Measurements from ENCODE around the gene SPNS3. TPM values are rescaled to one million over a fixed set of nuclear protein-coding genes. Genes with fewer than 3 reads are reported as not detected.

SPNS3 gene, protein sequence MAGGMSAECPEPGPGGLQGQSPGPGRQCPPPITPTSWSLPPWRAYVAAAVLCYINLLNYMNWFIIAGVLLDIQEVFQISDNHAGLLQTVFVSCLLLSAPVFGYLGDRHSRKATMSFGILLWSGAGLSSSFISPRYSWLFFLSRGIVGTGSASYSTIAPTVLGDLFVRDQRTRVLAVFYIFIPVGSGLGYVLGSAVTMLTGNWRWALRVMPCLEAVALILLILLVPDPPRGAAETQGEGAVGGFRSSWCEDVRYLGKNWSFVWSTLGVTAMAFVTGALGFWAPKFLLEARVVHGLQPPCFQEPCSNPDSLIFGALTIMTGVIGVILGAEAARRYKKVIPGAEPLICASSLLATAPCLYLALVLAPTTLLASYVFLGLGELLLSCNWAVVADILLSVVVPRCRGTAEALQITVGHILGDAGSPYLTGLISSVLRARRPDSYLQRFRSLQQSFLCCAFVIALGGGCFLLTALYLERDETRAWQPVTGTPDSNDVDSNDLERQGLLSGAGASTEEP
- 0.17 and 0.20 TPM in 2 replicates for total RNA-seq
- polyA plus RNA-seq, result 0.12 and 0.60 TPM in 2 replicates

DNA sequence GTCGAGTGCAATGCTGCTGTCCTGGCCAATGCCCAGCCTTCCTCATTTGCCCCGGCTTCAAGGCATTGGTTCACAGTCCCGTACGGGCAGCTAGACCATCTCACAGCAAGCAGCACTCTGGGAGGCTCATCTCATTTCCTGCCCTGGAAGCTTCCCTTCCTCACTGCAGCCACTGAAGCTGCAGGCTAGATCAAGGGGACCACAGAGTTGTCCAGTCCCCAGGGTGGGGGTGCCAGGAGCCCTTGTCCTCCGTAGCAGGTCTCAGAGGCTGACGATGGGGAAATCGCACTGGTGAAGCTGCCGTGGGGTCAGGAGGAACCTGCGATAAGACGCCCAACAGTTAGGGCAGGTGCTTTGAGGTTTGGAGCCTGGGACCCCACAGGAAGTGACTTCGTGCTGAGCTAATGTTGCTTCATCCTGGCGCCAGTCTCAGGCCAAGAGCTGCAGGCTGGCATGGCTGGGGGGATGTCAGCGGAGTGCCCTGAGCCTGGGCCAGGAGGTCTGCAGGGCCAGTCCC, at the start of gene SPNS3:
TSS of gene SPNS3 (plus strand) at position 426 of the 517 bp plus-strand sequence. CDS start at position 454, 28 bp downstream.
- no peaks in the 10 kb centered on the region for H3K4me1 ChIP-seq (ENCODE audit: insufficient read depth)
- no peak within 1 kb of the TSS for H3K27ac ChIP-seq
- H3K79me2 ChIP-seq, result no peaks in the 10 kb centered on the region
- H3K27me3 ChIP-seq, result no peaks in the 10 kb centered on the region
- TF ChIP-seq, protein P1, sequence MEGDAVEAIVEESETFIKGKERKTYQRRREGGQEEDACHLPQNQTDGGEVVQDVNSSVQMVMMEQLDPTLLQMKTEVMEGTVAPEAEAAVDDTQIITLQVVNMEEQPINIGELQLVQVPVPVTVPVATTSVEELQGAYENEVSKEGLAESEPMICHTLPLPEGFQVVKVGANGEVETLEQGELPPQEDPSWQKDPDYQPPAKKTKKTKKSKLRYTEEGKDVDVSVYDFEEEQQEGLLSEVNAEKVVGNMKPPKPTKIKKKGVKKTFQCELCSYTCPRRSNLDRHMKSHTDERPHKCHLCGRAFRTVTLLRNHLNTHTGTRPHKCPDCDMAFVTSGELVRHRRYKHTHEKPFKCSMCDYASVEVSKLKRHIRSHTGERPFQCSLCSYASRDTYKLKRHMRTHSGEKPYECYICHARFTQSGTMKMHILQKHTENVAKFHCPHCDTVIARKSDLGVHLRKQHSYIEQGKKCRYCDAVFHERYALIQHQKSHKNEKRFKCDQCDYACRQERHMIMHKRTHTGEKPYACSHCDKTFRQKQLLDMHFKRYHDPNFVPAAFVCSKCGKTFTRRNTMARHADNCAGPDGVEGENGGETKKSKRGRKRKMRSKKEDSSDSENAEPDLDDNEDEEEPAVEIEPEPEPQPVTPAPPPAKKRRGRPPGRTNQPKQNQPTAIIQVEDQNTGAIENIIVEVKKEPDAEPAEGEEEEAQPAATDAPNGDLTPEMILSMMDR (IDR thresholded peaks at IDR 0.05; ENCODE audit: poor library complexity), result no peak
- TF ChIP-seq EZH2 (IDR thresholded peaks at IDR 0.05; ENCODE audit: borderline replicate concordance) (no peak), EZH2phosphoT487 (IDR thresholded peaks at IDR 0.05; ENCODE audit: low read depth, severe bottlenecking, unreplicated experiment) (no peak)
- no peak within 1 kb of the TSS for H3K4me2 ChIP-seq
- H2AFZ ChIP-seq, result no peak within 1 kb of the TSS
- no peaks in the 10 kb centered on the region for H4K20me1 ChIP-seq (ENCODE audit: insufficient read depth, poor library complexity, severe bottlenecking)
- no peaks in the 10 kb centered on the region for H3K36me3 ChIP-seq (replicated peaks; ENCODE audit: insufficient read depth, low read depth)
- H3K9me3 ChIP-seq (ENCODE audit: low read depth), result no peaks in the 10 kb centered on the region
- 86% methylated on average over 10 of the region's 13 CpGs for WGBS (ENCODE audit: low lambda C conversion rate, missing lambda C conversion rate)
- no peak for DNase-seq (ENCODE audit: low spot score)
- H3K9me2 ChIP-seq (replicated peaks; ENCODE audit: insufficient read depth), result no peaks in the 10 kb centered on the region
- H3K4me3 ChIP-seq, result no peak within 1 kb of the TSS

DNA sequence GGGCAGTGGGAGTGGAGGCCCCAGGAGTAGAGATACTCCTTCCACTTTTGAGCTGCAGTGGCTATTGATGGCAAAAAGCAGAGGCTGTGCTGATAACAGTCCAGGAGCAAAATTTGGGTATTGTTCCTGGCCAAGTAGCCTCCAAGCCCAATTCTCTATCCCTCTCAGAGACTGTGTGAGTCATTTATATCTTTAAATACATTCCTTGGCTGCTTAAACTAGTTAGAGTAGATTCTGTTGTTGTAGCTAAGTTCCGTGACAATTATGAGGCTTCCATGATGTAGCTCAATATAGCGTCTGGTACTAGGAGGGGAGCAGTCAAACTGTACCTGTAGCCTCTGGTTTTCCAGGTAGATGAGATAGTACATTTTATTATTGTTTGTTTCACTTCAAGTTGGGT, 47.3 kb upstream of the SPNS3 start:
- Histone ChIP-seq H3K36me3 (replicated peaks; ENCODE audit: insufficient read depth, low read depth) (no peaks in the 10 kb centered on the region), H3K4me2 (no peak overlapping the region), H3K9me3 (ENCODE audit: low read depth) (no peaks in the 10 kb centered on the region), H3K4me3 (no peak overlapping the region), H3K4me1 (ENCODE audit: insufficient read depth) (no peaks in the 10 kb centered on the region), H3K79me2 (no peaks in the 10 kb centered on the region), H3K9me2 (replicated peaks; ENCODE audit: insufficient read depth) (no peaks in the 10 kb centered on the region), H2AFZ (no peak overlapping the region), H3K27ac (no peak overlapping the region), H4K20me1 (ENCODE audit: insufficient read depth, poor library complexity, severe bottlenecking) (no peaks in the 10 kb centered on the region), H3K27me3 (no peaks in the 10 kb centered on the region)
- WGBS (ENCODE audit: low lambda C conversion rate, missing lambda C conversion rate), result 91% methylated on average over 2 of the region's 2 CpGs
- DNase-seq (ENCODE audit: low spot score), result no peak
- TF ChIP-seq, protein P1 (IDR thresholded peaks at IDR 0.05; ENCODE audit: poor library complexity), result no peak
- TF ChIP-seq EZH2phosphoT487 (IDR thresholded peaks at IDR 0.05; ENCODE audit: low read depth, severe bottlenecking, unreplicated experiment) (no peak), EZH2 (IDR thresholded peaks at IDR 0.05; ENCODE audit: borderline replicate concordance) (no peak)

DNA sequence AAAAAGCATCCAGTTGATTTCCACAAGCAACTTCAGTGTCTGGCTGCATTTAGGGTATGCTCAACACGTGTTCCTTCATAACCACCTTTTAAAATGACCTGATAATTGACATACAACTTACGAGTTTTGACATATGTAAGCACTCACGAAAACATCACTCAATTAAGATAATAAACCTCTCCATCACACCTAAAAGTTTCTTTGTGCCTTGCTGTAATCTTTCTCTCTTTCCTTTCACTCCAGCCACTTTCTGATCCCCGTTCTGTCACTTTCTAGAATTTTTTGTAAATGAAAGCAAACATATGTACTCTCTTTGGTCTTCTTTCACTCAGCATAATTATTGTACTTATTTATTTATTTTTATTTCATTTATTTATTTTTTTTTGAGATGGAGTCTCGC, 46.6 kb upstream of the SPNS3 start:
- TF ChIP-seq EZH2 (IDR thresholded peaks at IDR 0.05; ENCODE audit: borderline replicate concordance) (no peak), EZH2phosphoT487 (IDR thresholded peaks at IDR 0.05; ENCODE audit: low read depth, severe bottlenecking, unreplicated experiment) (no peak)
- TF ChIP-seq, protein P1 (IDR thresholded peaks at IDR 0.05; ENCODE audit: poor library complexity), result no peak
- Histone ChIP-seq H4K20me1 (ENCODE audit: insufficient read depth, poor library complexity, severe bottlenecking) (no peaks in the 10 kb centered on the region), H3K4me3 (no peak overlapping the region), H3K27ac (no peak overlapping the region), H3K27me3 (no peaks in the 10 kb centered on the region), H3K36me3 (replicated peaks; ENCODE audit: insufficient read depth, low read depth) (no peaks in the 10 kb centered on the region), H3K4me1 (ENCODE audit: insufficient read depth) (no peaks in the 10 kb centered on the region), H2AFZ (no peak overlapping the region), H3K9me3 (ENCODE audit: low read depth) (no peaks in the 10 kb centered on the region), H3K79me2 (no peaks in the 10 kb centered on the region), H3K9me2 (replicated peaks; ENCODE audit: insufficient read depth) (no peaks in the 10 kb centered on the region), H3K4me2 (no peak overlapping the region)
- DNase-seq (ENCODE audit: low spot score), result no peak
- whole genome bisulfite sequencing (ENCODE audit: low lambda C conversion rate, missing lambda C conversion rate), result 85% methylated on average over 5 of the region's 5 CpGs

Measured in hepatocyte (in vitro differentiated cells).